DOHH2 (cell line): ENCODE results near the gene ANKRD34A.

ENCODE experiments used
- CTCF ChIP-seq: fragments of 200-600 bp; sonication (generic); IDR thresholded peaks from one replicate; pipeline ENCODE4 v1.5.1; 2014; ENCODE audit warnings: antibody characterized with exemption, mild to moderate bottlenecking, low read depth, low read length; ENCODE audit not compliant: poor library complexity, severe bottlenecking
- EZH2phosphoT487 ChIP-seq: fragments of 200-600 bp; sonication (generic); IDR thresholded peaks from 2 replicates; pipeline ENCODE4 v1.6.1; 2017; ENCODE audit warnings: borderline replicate concordance, mild to moderate bottlenecking, antibody characterized with exemption, low read length, moderate library complexity, mixed read lengths

GRCh38 chr1:145944532-145944931 is 19.8 kb downstream of the ANKRD34A start:
- TF ChIP-seq CTCF (no peak), EZH2phosphoT487 (no peak)
